Ovary (tissue), 3 donors: ENCODE data around the gene RNF32.

ENCODE experiments used
- EP300 ChIP-seq: sonication (generic); formaldehyde crosslinking; IDR thresholded peaks from one replicate; pipeline ENCODE4 v1.6.1; 2017; ENCODE audit warnings: antibody characterized with exemption
- POLR2A ChIP-seq: fragments of 450-650 bp; IDR thresholded peaks from one replicate; pipeline ENCODE4 v1.6.1; 2017; ENCODE audit warnings: antibody characterized with exemption, mild to moderate bottlenecking, moderate library complexity
- TF ChIP-seq, protein P1 (sequence below), 3 donors: fragments of 450-650 bp in 2 of 3; fragments of 200-600 bp in 1 of 3; IDR thresholded peaks; one replicate each; pipeline versions ENCODE4 v1.5.1 to v1.8.0; 2016 to 2022; ENCODE audit warnings: antibody characterized with exemption in 3 of 3, mild to moderate bottlenecking in 1 of 3
- donor health status: DM: no; HTN: no; CAD: no.

DNA sequence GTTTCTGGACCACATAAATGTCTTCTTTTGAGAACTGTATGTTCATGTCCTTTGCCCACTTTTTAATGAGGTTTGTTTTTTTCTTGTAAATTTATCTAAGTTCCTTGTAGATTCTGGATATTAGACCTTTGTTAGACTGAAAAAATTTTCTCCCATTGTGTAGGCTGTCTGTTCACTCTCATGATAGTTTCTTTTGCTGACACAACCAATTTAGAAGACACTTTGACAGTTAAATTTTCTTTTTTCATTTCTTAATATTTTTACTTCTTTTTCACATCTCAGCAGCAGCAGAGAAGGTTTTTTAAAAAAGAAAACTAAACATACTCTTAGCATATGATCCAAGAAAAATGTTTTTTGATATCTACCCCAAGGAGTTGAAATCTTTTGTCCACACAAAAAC, 61.8 kb downstream of the RNF32 start:
- TF ChIP-seq, protein P1, sequence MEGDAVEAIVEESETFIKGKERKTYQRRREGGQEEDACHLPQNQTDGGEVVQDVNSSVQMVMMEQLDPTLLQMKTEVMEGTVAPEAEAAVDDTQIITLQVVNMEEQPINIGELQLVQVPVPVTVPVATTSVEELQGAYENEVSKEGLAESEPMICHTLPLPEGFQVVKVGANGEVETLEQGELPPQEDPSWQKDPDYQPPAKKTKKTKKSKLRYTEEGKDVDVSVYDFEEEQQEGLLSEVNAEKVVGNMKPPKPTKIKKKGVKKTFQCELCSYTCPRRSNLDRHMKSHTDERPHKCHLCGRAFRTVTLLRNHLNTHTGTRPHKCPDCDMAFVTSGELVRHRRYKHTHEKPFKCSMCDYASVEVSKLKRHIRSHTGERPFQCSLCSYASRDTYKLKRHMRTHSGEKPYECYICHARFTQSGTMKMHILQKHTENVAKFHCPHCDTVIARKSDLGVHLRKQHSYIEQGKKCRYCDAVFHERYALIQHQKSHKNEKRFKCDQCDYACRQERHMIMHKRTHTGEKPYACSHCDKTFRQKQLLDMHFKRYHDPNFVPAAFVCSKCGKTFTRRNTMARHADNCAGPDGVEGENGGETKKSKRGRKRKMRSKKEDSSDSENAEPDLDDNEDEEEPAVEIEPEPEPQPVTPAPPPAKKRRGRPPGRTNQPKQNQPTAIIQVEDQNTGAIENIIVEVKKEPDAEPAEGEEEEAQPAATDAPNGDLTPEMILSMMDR (IDR thresholded peaks at IDR 0.05): no peak
- no peak for TF ChIP-seq POLR2A
- TF ChIP-seq EP300: no peak
